ENCODE results near the gene GPC2.

DNA sequence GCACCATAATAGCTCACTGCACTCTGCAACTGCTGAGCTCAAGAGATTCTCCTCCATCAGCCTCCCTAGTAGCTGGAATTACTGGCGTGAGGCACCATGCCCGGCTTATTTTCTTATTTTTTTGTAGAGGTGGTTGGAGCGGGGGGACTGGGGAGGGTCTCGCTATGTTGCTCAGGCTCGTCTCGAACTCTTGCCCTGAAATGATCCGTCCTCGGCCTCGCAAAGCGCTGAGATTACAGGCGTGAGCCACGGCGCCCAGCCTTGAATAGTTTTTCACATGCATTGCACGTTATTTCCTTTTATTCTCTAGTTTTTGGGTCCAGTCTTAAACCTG lies 29.0 kb downstream of the GPC2 start:
- TF ChIP-seq, protein P1, sequence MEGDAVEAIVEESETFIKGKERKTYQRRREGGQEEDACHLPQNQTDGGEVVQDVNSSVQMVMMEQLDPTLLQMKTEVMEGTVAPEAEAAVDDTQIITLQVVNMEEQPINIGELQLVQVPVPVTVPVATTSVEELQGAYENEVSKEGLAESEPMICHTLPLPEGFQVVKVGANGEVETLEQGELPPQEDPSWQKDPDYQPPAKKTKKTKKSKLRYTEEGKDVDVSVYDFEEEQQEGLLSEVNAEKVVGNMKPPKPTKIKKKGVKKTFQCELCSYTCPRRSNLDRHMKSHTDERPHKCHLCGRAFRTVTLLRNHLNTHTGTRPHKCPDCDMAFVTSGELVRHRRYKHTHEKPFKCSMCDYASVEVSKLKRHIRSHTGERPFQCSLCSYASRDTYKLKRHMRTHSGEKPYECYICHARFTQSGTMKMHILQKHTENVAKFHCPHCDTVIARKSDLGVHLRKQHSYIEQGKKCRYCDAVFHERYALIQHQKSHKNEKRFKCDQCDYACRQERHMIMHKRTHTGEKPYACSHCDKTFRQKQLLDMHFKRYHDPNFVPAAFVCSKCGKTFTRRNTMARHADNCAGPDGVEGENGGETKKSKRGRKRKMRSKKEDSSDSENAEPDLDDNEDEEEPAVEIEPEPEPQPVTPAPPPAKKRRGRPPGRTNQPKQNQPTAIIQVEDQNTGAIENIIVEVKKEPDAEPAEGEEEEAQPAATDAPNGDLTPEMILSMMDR (conservative IDR thresholded peaks at IDR 0.05; ENCODE audit: low read depth, low read length): no peak
- TF ChIP-seq EZH2 (IDR thresholded peaks at IDR 0.05; ENCODE audit: borderline replicate concordance, low read depth, low read length, poor library complexity, severe bottlenecking): no peak

Data from A673 (cell line).